ENCODE measurements around the gene TNFRSF13B. TPM values are rescaled to one million over a fixed set of nuclear protein-coding genes. Genes with fewer than 3 reads are reported as not detected.

TNFRSF13B gene
- total RNA-seq, 4 donors from 2014 or later, result 0.48 TPM; not detected in 3

DNA sequence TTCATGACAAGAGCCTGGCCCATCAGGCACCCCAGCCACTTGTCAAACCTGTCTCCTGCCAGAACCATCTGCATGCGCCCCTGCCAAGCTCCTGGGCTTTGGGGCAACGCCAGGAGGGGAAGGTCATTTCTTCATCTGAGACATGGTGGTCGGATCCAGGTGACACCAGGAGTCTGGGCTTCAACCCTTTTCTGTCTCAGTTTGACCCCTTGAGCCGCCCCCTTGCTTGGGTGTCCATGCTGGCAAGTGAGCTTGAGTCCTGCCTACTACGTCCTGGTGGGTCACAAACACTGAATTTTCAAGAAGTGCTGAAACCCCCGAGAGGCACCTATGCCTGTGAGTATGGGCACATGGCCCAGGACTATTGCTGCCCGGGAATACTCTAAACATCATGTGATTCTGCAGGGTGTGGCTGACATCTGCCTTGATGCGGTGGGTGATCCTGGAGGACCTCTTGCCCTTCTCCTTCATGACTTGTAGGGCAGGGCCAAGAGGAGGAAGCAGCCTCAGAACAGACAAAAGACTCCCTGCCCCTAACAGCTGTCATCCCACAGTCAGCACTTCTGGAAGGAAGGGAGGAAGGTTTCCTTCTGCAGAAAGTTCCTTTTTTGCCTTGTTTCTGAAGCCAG, 43.4 kb downstream of the TNFRSF13B start:
- ATAC-seq (ENCODE audit: low FRiP score) (no peak), DNase-seq (ENCODE audit: low spot score) (no peak)
- TF ChIP-seq, protein P1, sequence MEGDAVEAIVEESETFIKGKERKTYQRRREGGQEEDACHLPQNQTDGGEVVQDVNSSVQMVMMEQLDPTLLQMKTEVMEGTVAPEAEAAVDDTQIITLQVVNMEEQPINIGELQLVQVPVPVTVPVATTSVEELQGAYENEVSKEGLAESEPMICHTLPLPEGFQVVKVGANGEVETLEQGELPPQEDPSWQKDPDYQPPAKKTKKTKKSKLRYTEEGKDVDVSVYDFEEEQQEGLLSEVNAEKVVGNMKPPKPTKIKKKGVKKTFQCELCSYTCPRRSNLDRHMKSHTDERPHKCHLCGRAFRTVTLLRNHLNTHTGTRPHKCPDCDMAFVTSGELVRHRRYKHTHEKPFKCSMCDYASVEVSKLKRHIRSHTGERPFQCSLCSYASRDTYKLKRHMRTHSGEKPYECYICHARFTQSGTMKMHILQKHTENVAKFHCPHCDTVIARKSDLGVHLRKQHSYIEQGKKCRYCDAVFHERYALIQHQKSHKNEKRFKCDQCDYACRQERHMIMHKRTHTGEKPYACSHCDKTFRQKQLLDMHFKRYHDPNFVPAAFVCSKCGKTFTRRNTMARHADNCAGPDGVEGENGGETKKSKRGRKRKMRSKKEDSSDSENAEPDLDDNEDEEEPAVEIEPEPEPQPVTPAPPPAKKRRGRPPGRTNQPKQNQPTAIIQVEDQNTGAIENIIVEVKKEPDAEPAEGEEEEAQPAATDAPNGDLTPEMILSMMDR (IDR thresholded peaks at IDR 0.05), result no peak

DNA sequence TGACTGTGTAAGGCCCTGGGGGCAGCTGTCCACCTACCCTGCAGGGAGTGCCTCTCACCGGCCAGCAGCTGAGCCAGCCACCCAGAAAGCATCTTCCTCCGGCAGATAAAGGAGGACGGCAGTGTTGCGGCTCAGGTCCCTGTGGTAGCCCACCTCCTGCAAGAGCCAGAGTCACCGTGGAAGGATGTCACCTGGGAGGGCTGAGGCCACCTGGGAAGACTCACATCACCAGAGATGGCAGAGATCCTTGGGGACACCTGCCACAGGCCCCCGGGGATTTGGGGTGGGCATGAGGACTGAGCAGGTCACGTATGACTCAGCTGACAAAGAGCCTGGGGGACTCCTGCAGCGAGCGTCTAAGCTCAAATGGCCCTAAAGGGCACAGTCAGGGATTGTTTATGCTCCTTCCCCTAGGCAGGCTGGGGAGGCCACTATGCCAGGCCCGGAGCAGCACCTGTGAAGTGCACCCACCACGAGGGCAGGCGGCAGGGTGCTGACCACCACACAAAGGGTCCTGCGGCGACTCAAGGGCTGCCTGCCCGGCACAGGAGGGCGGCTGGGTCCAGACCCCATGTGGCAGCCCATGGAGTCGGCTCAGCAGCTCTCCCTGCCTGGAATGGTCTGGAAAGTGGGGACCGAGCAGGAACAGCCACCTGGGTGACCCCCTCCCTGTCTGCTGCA, 44.1 kb downstream of the TNFRSF13B start:
- TF ChIP-seq, protein P1 (IDR thresholded peaks at IDR 0.05), result no peak
- ATAC-seq (ENCODE audit: low FRiP score) (no peak), DNase-seq (ENCODE audit: low spot score) (no peak)

DNA sequence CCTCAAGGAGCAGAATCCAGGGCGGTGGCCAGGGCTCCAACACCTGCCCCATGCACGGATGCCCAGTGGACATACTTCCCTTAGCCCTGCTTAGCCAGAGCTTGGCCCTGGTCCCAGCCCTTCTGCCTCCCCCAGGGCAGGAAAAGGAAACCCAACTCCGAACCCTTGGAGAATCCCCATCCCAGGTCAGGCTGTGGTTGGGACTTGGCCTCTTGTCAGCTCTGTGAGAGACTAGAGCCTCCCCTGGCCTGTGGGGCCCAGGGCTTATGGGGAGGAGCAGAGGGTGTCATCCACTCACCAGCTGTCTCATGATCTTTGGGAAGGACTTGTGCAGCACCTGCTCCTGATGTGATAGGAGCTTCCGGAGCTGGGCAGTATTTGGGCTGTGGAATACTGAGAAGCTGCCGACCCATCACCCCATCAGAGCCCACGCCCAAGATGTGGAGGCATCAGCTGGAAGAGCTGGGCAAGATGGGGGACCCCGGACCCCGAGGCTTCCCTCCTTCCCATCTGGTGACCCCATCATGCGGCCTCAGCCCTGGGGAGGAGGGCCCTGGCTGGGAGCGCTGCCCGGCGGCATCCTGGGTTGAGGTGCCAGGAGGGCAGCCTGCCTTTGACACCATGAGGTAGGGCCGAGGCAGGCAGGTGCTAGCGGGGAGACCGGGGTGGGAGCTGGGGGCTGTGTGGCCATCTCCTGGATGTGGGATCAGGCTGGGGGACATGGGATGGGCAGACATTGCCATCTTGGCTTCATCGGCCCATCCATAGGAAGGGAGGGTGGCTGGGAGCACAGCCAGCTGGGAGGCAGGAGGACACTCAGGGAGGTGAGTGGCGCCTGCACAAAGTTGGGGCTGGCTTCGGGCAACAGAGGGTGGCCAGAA, 45.1 kb downstream of the TNFRSF13B start:
- DNase-seq (ENCODE audit: low spot score) (peak; percentile 16), ATAC-seq (ENCODE audit: low FRiP score) (no peak)
- TF ChIP-seq, protein P1 (IDR thresholded peaks at IDR 0.05), result no peak

DNA sequence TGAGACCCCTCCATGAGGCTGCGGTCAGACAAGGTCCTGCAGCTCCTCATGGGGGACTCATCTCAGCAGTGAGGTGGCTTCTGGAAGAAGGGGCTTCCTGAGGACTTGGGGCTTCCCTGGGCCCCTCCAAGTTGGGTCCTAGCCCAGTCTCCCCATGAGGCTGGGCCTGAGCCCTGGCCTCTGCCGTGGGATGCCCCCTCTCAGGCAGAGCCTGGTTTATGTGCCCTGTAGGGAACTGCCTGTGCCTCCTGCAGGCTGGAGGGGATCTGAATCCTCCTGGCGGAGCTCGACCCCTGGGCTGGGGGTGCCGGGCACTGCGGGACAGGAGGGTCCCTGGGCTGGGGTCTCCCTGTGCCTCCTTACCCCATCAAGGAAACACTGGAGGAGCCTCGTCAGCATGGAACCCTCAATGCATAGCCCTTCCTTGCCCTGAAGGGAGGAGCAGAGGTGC, 45.8 kb downstream of the TNFRSF13B start:
- ATAC-seq (ENCODE audit: low FRiP score) (no peak), DNase-seq (ENCODE audit: low spot score) (no peak)
- TF ChIP-seq, protein P1 (IDR thresholded peaks at IDR 0.05), result no peak

DNA sequence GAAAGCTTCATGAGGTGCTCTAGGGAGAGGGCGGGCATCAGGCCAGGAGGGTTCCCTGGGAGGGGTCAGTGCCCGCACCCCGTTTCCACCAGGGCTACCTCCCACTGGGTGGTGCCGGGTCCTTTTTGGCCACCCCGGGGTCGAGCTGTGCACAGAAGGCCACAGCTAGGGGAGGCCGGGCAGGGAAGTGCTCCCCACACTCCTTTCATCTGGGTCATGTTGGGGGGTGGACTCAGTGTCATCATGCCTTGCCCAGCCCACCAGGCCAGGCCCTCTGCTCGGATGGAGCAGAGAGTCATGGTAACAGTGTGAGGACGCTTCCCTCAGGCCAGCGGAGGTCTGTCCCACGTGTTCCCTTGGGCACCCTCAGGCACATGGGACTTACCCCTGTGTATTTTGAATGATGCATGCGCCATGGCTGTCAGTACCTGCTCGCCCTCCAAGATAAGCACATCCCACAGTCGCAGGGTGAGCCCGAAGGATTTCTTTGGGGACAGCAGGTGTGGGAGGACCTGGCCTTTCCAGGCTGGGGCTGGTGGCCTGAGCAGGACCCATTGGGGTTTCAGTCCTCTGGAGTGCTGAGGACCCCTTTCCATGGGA, 46.4 kb downstream of the TNFRSF13B start:
- TF ChIP-seq, protein P1 (IDR thresholded peaks at IDR 0.05), result no peak
- no peak for DNase-seq (ENCODE audit: low spot score)
- no peak for ATAC-seq (ENCODE audit: low FRiP score)

DNA sequence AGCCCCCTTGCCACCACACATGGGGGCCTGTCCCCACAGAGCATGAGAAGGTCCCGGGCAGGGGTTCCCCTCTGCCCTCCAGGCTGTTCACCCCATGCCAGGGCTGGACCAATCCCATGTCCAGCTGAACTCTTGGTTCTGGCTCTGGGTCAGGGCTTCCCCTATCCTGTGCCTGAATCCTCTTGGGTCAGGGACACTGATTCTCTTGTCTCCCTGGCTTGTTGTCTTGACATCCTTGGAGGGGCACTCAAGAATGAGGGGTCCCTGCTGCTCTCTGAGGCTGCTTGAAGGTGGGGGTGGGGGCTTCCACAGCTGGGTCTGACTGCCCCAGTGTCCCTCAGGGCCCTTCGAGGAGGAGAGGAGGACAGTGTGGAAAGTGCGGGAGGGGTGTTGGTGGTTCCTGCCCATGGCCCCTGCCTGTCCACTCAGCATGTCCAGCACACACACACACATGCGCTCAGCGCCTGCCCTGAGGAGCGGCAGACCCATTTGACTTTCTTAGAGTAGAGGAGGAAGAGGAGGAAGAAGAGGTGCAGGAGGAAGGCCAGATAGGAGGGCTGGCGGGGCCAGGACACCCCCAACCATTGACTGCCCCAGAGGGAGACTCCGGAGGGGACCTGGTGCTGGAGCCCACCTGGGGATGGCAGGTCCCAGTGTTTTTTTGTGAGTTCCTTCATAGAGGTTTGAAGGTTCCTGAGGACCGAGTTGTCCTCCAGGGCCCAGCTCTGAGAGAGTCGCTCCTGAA, 47.0 kb downstream of the TNFRSF13B start:
- TF ChIP-seq, protein P1 (IDR thresholded peaks at IDR 0.05), result no peak
- ATAC-seq (ENCODE audit: low FRiP score) (no peak), DNase-seq (ENCODE audit: low spot score) (peak; percentile 15)
